CD4-positive, alpha-beta T cell treated with Interleukin-10 for 1 hour (primary cell): ENCODE results near the gene SNCA.

Experiments used
- DNase-seq: peaks from one replicate; pipeline ENCODE4 v3.0.0-alpha.2; 2020

SNCA gene

DNA sequence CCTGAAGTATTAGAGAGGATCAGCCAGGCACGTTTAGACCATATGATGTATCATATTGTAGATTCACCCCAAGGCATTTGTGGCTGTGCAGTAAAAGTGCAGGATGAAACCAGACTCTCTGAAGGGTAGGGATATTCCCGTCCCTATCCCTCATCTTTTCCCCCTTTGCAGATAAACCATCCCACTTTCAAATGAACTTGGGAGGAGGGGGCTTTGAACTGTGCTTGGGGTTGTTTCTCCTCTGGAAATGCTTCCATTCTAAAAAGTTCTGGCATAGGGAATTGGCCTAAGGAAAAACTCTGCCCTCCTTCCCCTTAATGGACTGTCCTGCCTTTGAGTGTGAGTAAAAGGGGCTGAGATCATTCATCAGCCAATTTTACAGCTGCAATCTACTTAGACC lies 23.8 kb downstream of the SNCA start:
- DNase-seq: no peak

DNA sequence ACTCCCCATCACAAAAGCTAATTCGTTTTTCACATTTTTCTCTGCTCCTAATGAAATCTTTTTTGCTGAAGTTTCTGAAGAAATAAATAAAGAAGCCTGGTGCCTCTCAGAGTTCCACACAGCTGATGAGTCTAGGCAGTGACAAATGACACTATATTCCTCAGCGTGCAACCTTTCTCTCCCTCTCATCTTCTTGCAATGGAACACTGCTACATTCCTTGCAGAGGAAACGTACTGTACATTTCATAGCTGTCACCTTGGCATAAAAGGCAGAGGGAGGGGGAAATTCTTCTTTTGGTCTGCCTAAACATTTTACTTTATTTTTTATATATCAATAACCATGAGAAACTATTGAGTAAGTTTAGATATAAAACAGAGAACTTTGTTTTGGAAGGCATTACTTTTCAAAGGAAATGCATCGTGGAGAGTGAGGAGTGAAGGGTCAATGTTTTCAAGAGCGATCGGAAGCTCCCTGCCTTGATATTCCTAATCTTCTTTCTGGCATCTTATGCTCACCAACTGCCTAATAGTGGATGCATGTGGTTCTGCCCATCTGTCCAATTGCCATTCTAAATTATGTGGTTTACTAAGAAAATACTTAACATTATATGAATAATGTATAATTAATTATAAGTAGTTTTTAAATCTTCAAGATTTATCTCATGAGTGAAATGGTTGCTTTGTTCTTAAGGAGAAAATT lies 29.4 kb downstream of the SNCA start:
- DNase-seq: no peak

DNA sequence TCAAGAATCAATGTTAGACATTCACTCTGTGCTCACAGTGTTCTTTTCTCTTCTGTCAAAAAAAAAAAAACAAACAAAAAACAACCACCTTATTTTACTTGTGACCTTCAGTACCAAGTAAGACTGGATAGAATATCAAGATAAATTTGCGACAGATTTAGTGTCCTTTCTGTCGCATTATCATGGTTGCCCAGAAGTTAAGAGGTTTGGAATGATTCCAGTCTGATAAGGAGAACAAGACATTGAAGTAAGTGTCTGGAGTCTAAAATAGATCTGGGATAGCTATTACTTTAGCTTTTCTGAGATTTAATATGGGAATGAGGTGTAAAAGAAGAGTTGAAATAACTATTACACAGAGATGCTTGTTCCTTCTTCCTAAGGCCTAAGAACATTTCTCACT lies 31.7 kb downstream of the SNCA start:
- DNase-seq: no peak

GRCh38 chr4:89803915-89804314 lies 33.0 kb downstream of the SNCA start:
- DNase-seq: no peak

- no peak for DNase-seq
Observed at GRCh38 chr4:89803036-89803435, 33.9 kb downstream of the SNCA start.

DNA sequence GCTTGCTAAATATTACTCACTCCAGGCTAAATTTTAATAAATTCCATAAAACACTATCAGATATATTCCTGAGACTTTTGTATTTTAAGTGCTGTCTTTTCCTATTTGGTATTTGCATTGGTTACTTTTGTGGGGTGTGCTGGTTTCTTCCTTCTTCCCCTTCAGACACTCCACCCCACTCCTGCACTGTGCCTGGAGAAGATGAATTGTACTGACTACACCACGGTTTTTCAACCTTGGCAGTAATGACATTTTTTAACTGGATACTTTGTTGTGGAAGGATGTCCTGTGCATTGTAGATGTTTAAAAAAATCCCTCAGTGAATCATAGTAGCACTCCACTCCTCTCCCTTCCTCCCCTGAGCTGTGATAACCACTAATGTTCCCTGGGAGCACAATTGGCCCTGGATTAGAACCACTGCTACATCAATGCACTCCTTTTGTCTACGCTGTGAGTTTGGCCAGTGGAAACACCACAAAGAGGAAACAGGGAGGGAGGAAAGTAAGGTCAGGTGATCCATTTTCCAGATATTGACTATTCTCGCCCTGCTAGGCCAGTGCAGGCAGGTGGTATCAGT lies 36.3 kb downstream of the SNCA start:
- DNase-seq: no peak

DNA sequence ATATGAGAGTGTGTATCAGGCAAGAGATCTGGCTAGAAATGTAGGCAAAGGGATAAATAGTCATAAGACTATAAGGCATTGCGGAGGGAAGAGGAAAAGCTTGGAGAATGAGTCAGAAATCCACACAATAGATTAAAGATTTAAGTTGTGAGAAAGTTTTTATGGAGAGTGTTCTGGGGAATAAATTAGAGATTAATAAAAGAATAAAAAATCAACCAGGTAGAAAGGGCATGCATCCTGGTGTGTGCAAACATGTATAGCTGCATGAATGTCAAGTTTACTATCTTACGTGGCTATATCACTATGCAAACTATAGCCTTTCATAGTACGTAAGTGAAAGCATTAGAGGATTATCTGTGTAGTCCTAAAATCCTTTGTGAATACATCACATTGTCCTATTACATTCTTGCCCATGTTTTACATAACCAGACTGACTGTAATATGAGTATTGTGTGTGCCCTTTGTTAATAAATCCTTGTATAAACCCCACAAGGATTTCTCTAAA lies 36.9 kb downstream of the SNCA start:
- DNase-seq: no peak

DNA sequence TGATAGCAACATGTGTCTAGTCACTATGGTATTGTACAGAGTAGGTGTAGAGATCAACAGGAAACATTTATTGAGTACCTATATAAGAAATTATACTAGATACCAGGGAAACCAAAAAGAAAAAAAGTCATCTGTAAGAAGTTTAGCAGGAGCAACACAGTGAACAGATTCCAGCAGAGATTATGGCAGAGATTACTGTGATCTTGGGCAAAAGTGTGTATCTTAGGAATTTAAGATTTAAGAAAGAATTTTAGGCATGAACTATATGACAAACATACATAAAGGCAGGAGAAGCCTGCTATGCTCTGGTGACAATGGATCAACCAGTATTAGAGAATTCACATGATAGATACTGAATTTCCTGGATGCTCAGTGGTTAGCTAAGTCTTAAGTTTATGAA lies 37.9 kb downstream of the SNCA start:
- DNase-seq: no peak

GRCh38 chr4:89797117-89797516 lies 39.8 kb downstream of the SNCA start:
- no peak for DNase-seq

GRCh38 chr4:89788206-89789072 lies 48.5 kb downstream of the SNCA start:
- DNase-seq: no peak

DNA sequence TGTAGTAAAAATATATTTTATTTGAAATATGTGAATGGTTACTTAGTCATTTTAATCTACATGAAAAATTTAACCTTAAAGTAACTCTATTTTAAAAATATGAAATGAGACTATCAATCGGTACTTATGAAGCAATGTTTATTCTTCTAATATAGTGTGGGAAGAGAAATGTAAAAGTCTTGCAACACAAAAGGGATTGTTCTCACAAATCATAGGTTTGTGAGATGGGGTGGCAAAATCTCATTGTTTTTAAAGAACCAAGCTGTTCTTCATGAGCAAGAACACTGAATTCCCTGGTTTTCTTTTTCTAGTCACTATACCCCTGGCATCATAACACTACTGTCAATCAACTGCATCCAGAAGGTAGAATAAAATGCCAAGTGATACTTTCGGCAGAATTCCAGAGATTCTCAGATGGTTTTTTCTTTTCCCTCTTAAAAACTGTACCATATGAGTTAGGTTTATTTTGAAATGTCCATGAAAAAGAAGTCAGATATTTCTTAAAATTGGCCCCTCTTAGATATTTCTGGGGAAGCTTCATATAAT lies 52.2 kb downstream of the SNCA start:
- DNase-seq: no peak

- DNase-seq: no peak
Observed at GRCh38 chr4:89781321-89781720, 55.6 kb downstream of the SNCA start.

- no peak for DNase-seq
Observed at GRCh38 chr4:89773805-89774204, 63.2 kb downstream of the SNCA start.

- no peak for DNase-seq
Observed at GRCh38 chr4:89769856-89770255, 67.1 kb downstream of the SNCA start.

DNA sequence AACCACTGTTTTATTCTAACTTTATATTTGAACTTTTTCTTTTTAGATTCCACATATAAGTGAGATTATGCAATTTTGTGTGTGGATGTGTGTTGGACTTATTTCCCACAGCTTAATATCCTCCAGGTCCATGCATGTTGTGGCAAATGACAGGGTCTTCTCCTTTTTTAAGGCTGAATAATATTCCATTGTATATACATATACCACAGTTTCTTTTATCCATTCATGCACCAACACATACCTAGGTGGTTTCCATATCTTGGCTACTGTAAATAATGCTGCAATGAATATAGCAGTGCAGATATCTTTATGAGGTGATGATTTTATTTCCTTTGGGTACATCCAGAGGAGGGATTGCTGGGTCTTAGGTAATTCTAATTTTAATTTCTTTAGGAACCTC lies 69.0 kb downstream of the SNCA start:
- DNase-seq: no peak

DNA sequence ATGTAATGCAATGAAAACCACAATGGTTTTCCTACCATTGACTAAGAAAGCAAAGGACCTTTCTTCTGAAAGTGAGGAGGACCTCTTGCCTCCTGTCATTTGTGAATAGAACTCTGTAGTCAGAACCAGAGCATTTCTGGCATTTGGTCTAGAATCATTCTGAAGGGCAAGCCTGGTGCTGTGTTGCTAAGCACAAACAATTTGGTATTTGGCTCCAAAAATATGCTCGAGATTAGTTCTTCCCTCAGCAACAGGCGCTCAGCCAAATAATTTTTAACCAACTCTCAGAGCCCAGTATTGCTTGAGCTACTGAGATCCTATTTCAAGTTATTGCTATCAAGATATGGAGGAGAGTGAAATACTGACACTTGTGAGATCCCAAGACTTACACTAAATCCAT lies 71.0 kb downstream of the SNCA start:
- DNase-seq: no peak

DNA sequence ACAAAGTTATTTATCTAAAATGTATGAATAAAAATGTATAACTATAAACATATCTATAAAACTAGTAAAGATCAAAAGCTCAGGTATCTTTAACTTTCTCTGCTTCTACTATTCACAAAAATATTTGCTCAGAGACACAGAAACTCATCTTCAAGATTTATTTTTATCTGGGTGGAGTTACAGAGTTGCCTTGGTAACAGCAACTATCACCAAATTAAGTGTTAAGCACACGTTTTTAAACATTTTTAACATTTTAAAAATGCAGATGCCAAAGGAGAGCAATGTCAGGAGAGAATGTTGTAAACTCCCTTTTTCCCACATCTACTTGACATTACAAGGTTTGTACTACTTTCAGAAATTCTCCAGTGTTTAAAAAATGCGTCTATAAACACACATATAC lies 71.4 kb downstream of the SNCA start:
- no peak for DNase-seq

DNA sequence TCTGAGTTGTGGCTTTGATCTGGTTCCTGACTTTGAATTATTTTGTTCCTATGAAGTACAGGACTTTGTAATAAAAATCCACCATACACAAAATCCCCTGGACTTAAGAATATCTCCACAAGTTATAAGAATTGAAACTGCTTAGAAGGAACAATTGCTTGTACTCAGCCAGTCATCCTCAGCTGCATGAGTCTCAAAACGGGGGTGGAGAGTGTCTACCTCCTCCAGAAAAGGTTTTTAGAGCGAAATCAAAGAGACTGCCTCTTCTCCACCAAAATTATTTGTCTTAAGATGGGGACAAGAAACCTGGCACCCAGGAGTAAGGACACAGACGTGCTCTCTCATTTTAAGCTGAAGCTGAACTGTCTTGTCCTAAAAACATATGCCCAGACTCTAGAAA lies 74.7 kb downstream of the SNCA start:
- DNase-seq: no peak

DNA sequence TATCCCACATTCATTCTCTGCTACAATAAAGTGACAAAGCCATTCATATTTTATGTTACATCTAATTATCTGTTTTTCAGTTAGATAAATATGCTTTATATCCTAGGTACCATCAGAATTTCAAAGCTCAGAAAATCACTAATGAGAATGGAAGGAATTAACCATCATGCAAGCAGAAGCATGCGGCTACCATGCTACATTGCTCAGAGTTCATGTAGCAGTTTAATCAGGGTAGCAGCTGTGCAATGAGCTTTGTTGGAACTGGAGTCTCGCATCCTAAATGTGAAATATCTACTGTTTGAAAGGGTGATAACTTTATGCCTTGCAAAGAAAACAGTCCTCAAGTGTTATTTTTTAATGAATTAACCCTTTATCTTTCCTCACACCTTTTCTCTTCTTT lies 77.5 kb downstream of the SNCA start:
- no peak for DNase-seq

- DNase-seq: no peak
Observed at GRCh38 chr4:89757154-89757719, 79.7 kb downstream of the SNCA start.

- no peak for DNase-seq
Observed at GRCh38 chr4:89755220-89755619, 81.7 kb downstream of the SNCA start.

DNA sequence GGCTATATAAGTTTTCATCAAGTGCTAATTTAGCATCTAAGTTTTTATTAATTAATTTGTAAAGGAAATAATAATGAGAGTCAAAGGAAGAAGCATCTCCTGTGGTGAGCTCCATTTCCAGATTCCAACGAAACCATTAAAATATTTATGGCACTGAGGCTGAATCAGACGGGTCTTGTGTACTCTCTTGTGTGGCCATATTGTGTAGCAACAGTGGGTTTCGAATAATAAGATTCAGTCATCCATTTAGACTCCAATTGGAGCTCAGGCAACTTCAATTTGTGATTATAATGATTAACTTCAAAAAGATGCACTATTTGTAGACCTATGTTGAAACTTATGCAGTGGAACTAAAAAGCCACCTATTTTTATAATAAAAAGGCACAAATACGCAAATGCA lies 82.4 kb downstream of the SNCA start:
- no peak for DNase-seq

- DNase-seq: no peak
Observed at GRCh38 chr4:89753601-89754066, 83.3 kb downstream of the SNCA start.
